GM18867 (cell line): ENCODE measurements around the gene ALKBH7.
A peak's percentile ranks its signal among the peaks of the same experiment; 100 is the strongest.
"Not testable (repeated sequence)": the region's sequence is repeated elsewhere in the genome, so short reads cannot be mapped to it uniquely, and the experiment has no call there.

Experiments
- ATAC-seq: cut with Tn5 transposase; IDR thresholded peaks from one replicate; pipeline ENCODE4 v1.9.1; 2021; ENCODE audit warnings: mild to moderate bottlenecking, moderate library complexity; ENCODE audit not compliant: unreplicated experiment

The ALKBH7 gene

DNA sequence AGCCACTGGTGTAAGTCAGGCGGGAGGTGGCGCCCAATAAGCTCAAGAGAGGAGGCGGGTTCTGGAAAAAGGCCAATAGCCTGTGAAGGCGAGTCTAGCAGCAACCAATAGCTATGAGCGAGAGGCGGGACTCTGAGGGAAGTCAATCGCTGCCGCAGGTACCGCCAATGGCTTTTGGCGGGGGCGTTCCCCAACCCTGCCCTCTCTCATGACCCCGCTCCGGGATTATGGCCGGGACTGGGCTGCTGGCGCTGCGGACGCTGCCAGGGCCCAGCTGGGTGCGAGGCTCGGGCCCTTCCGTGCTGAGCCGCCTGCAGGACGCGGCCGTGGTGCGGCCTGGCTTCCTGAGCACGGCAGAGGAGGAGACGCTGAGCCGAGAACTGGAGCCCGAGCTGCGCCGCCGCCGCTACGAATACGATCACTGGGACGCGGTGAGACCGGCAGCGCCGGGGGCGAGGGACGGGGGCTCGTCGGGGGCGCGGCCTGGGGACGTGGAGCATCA is at the start of gene ALKBH7:
Gene ALKBH7, plus strand, starts transcription at position 201 of the 502 bp plus-strand sequence. Its CDS starts 27 bp downstream, at position 228.
- peak; percentile 67 for ATAC-seq

DNA sequence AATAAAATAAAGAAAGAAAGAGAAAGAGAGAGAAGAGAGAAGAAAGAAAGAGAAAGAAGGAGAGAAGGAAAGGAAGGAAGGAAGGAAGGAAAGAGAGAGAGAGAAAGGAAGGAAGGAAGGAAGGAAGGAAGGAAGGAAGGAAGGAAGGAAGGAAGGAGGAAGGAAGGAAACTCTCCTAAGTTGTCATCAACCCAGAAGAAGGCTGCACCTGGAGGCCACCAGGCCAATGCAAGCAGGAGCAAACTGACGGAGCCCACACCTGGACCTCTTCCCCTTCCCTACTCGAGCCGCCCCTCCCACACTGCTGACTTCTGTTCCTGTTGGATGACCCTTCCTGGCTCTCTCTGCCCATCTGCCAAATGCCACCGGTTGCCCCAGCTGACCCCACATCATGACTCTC is 47.8 kb upstream of the ALKBH7 start:
- ATAC-seq: no peak

- ATAC-seq: no peak
These were observed 47.0 kb upstream of the ALKBH7 start for GRCh38 chr19:6325614-6326013.

GRCh38 chr19:6326815-6327214 is 45.8 kb upstream of the ALKBH7 start:
- no peak for ATAC-seq

- ATAC-seq: no peak
These were observed 39.2 kb upstream of the ALKBH7 start, which contains the start of gene ACER1 for GRCh38 chr19:6333439-6333838. Gene ACER1 (minus strand): TSS chr19:6333612. CDS start chr19:6333551, 61 bp downstream.

- ATAC-seq: no peak
These were observed 37.9 kb upstream of the ALKBH7 start for GRCh38 chr19:6334490-6335285.

DNA sequence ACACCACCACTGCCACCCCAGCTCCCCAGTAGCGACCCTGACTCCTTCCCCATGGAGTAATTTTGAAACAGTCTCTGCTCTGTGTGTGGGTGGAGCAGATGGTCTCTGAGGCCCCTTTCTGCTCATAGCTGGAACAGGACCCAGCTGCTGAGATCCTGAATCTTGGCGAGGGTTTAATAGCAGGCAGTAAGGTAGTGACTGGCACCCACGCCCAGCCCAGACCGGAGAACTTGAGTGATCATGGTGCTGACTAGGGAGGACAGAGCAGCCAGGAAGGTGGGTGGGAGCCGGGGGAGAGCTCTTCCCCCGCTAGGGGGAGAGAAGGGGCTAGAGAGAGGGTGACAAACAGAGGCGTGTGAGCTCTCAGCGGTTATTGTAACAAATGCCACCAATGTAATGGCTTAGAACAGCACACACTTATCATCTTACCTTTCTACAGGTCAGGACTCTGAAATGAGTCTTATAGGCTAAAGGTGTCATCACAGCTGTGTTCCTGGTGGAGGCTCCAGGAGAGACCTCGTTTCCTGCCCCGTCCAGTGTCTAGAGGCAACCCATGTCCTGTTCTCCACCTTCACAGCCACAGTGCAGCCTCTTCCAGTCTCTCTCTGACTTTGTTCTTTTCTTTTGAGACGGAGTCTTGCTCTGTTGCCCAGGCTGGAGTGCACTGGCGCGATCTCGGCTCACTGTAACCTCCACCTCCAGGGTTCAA is 31.9 kb upstream of the ALKBH7 start:
- no peak for ATAC-seq

DNA sequence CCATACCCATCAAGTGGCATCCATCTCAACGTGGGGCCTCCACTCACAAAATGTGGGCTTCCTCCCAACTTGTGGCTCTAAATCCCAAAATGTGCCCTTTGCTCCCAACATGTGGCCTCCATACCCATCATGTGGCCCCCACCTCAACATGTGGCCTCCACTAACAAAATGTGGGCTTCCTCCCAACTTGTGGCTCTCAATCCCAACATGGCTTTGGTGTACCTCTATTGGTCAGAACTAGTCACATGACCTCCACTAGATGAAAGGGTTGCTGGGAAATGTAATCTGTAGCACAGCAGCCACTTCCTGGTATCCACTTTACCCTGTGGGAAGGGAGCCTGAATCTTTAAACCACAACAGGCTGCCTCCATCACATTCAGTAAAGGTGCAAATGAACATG is 29.1 kb upstream of the ALKBH7 start:
- ATAC-seq: no peak

DNA sequence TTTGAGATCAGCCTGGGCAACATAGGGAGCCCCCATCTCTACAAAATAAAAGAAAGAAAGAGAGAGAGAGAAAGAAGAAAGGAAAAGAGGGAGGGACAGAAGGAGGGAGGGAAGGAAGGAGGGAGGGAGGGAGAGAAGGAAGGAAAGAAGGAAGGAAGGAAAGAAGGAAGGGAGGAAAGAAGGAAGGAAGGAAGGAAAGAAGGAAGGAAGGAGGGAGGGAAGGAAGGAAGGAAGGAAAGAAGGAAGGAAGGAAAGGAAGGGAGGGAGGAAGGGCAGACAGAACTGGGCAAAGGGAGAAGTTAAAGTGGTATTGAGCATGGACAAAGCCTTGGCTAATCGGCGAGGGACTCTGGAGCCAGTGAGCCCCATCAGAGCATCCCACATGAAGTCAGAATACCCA is 23.3 kb upstream of the ALKBH7 start:
- not testable (repeated sequence) for ATAC-seq

GRCh38 chr19:6350688-6351087 is 21.9 kb upstream of the ALKBH7 start:
- no peak for ATAC-seq

DNA sequence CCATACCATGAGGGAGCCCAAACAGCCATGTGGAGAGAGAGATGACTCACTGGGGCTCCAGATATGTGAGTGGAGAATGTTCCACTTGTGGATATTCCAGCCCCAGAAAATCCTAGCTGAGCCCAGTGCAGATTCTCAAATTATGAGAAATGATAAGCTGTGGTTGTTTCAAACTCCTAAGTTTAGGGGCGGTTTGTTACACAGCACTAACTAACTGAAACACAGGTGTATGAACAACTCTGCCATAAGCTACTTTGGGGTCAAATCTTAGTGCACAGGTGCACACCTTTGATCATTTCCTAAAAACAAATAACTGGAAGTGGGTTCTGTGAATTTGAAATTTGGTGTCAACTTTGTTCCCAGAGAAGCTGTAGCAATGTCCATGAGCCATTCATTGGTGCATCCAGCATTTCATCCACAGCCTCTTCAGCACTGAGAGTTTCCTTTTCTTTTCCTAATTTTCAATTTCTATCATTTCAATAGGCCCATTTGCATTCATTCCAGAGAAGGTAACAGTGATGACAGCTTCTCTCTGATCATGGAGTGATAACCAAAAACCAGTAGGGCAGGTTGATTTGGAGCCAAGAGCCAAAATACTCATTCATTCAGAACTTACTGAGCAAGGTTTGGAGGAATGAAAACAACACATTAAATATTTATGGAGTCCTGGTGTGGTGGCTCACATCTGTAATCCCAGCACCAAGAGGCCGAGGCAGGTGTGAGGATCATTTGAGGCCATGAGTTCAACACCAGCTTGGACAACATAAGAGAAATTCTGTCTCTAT is 20.0 kb upstream of the ALKBH7 start:
- ATAC-seq: no peak

- no peak for ATAC-seq
These were observed 18.4 kb upstream of the ALKBH7 start for GRCh38 chr19:6354098-6354674.

- ATAC-seq: not testable (repeated sequence)
These were observed 17.1 kb upstream of the ALKBH7 start for GRCh38 chr19:6355321-6356040.

- no peak for ATAC-seq
These were observed 15.4 kb upstream of the ALKBH7 start for GRCh38 chr19:6357174-6357573.

GRCh38 chr19:6358003-6358402 is 14.6 kb upstream of the ALKBH7 start:
- no peak for ATAC-seq

- ATAC-seq: no peak
These were observed 12.8 kb upstream of the ALKBH7 start for GRCh38 chr19:6359568-6360341.

DNA sequence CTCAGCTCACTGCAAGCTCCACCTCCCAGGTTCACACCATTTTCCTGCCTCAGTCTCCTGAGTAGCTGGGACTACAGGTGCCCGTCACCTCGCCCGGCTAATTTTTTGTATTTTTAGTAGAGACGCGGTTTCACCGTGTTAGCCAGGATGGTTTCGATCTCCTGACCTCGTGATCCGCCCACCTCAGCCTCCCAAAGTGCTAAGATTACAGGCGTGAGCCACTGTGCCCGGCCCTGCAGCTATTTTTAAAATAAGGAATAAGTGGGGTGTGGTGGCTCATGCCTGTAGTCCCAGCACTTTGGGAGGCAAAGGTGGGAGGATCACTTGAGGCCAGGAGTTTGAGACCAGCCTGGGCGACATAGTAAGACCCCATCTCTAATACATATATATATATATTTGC is 12.1 kb upstream of the ALKBH7 start:
- not testable (repeated sequence) for ATAC-seq

GRCh38 chr19:6360857-6361216 is 11.8 kb upstream of the ALKBH7 start:
- not testable (repeated sequence) for ATAC-seq

GRCh38 chr19:6362027-6362350 is 10.6 kb upstream of the ALKBH7 start:
- ATAC-seq: no peak
